GM21825 (cell line): ENCODE results near the gene RAD51AP2.
"Not testable (repeated sequence)": the region's sequence is repeated elsewhere in the genome, so short reads cannot be mapped to it uniquely, and the experiment has no call there.

Experiments
- ATAC-seq: cut with Tn5 transposase; IDR thresholded peaks from one replicate; pipeline ENCODE4 v1.9.1; 2021; ENCODE audit warnings: mild to moderate bottlenecking, moderate library complexity; ENCODE audit not compliant: unreplicated experiment

The RAD51AP2 gene

DNA sequence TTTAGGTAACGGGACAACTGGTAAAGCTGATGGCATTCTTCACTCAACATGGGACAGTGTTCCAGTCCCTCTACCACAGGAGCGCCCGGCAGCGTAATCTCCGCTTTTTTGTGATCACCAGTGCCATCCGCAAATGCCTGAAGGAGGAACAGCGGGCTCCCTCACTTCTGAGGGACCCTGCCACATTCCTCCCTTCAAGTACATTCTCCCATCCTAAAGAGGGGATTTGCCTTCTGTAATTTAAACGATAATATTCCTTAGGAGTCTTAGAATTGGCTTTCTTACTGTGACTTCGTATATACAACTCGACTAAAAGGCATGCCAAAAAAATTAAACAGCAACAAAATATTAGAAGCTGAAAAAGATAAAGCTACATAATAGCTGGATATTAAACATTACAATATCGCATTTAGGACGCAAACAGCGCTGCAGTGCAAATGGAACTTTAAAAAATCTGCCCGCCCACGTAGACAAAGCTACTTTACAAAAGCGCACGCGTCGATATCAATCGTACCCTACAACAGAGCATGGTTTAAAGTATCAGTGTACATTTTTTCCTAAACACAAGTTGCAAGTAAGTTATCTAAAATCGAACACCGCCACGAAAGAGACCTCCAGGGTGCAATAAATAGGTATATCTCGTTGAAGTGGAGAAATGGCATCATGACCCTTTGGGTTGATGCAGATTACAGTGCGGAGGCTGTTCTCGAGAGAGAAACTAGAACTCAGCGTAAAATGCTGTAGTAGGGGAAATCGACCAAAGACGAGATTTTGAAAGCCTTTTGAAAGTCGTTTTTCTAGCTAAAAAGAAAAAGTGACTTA is 20.0 kb upstream of the RAD51AP2 start:
- ATAC-seq = no peak

DNA sequence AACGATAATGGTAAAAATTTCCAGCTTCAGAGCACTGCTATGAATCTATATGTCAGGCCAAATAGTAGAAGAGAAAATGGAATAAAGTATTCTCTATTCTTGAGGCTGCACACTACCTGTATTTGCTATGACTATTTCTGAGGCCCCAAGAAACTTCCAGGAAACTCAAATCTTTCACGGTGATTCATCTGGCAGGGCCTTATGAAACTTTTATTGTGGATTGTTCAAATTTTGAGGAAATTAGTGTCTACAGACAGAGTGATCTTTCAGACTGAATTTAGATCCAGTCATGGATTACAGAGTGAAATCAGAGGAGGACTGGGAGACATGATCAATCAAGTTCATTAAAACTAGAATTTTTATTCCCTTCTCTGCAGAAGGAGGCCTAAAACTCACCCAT is 18.2 kb upstream of the RAD51AP2 start:
- ATAC-seq = no peak

DNA sequence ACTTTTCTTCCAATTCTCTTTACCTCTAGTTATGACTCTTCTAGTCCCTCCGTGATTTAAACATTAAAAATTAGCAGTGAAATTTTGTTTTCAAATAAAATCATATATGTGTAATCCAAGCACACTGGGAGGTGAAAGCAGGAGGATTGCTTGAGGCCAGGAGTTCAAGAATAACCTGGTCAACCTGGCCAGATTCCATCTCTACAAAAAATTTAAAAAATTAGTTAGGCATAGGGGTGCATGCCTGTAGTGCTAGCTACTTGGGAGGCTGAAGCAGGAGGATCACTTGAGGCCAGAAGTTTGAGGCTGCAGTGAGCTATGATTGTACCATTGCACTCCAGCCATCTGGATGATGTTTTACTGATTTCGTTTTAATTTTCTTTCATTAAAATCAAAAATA is 15.3 kb upstream of the RAD51AP2 start:
- ATAC-seq = no peak

DNA sequence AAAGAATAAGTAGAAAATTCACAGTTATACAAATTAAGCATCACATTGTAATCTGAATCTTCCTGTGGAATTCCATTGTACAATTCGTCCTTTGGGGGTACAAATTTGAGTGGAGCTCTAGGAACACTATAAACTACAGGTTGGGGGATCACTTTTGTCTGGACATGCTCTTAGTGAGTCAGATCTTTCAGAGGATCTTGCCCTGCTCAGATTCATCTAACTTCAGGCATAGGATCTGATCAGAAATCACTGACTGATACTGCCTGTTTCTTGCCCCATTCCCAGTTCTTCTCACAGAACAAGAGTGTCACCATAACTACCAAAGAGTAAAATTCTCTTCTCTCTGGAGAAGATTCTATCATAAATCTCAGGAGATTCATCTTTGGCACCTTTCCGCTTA is 11.5 kb upstream of the RAD51AP2 start:
- no peak for ATAC-seq

DNA sequence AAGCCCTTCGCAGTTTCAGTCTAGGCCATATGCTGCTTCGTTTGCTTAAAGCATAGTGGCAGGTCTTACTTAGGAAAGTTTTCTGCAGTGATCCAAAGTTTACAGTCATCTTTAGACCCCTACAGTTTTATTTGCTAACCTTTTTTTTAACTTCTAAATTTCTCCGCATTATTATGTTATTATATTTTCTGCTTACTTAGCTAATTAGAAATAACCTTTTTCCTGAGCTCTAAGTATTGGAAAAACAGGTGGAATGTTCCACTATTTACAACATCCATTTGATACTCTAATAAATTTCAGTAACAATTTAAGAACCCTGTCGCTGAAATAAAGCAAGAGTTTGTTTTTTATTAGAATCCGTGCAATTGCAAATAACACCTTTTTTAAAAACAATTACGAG is 4.1 kb upstream of the RAD51AP2 start:
- no peak for ATAC-seq

DNA sequence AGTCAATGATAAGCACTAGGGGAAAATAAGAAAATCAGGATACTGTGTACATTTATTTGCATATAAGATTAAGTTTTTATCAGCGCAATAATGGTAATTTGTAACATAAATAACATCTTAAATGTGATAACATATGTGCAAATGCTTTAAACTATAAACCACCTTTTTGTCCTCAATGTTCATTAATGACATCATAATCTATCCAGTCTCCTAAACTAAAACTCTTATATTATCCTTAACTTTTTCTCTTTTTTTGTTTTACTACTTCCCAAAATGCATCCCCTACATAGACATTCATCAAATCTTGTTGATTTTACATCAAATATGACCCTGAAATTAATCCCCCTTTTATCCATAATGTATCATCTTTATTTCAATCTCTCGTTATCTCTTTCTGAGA is 3.4 kb upstream of the RAD51AP2 start:
- no peak for ATAC-seq

DNA sequence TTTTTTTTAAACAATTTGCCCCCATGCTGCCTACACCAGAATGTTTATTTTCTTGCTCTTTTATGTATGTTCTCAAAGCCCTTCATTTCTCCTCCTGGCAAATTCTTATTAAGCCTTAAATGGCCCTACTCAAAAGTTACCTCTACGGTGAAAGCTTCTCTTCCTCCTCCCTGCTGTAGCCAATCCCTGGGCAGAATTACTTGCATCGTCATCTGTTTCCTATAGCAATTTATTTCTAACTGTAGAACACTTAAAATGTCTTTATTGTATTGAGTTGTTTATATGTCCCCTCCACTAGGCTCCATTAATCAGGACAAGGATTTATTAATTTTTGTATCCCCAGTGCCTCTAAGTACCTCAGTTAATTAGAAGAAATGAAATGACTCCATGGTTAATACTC is 2.5 kb upstream of the RAD51AP2 start:
- ATAC-seq = no peak

DNA sequence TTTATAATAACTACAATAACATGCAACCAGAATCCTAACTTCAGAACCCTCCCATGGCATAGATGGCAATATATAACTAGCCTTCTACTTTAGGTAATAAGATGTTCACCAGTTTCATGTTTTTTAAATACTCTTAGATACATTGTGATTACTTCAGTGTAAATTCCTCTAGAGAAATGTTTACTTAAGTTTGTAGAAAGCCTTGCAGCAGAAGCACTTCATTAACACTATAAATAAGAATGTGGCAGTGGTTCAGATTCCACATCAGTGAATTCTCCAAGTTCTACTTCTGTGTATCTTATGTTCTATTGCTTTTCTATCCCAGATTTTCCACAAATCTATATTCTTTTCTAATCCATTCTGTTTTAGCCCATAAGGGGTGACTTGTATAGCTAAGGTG is 1.2 kb upstream of the RAD51AP2 start:
- ATAC-seq = no peak

DNA sequence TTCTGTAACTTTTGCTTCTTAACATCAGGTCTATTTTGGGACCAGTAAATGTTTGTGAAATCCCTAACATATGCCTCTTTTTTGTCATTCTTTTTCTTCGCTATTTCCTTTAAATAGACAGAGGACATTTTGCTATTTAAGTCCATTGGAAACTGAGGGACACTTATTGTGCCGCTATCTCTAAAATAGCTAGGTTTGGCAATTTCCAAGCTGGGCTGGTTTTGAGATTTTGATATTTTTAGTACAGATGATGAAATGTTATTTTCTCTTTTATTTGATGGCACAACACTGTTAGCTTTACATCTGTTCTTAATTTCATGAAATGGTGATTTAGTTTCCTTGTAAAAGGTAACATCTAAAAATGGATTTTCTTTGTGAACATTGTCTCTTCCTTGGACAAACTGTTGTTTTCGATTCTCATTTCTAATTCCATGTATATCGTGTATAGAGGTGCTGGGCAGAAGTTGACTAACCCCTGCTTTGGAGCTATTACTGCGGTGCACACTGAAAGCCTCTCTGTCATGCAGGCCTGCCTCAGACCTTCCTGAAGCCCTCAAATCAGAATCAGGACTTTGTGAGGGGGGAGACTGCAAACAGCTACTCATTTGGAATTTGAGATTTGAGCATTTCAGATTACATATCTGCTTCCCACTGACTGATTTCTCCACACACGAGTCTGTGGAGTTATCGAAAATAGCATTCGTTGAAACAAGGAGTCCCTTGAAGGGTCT is 594 bp downstream of the RAD51AP2 start:
- peak; percentile 26 for ATAC-seq

DNA sequence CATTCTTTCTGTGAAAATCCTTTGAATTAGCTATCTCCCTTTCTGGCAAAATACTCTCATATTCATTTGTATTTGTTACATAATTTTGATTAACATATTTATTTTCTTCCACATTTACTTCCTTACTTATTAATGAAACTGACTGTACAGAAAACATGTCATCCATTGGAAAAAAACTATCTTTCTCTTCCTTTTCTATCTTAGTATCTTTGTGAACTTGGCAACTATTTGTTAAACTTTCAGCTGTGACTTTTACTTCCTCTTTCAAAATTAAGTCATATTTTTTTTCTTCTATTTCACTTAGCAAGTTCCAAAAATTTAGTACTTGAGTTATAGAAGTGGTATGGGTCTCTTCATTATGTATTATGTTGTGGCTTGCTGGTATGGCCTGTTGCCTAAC is 2.6 kb downstream of the RAD51AP2 start:
- ATAC-seq = peak; percentile 32

DNA sequence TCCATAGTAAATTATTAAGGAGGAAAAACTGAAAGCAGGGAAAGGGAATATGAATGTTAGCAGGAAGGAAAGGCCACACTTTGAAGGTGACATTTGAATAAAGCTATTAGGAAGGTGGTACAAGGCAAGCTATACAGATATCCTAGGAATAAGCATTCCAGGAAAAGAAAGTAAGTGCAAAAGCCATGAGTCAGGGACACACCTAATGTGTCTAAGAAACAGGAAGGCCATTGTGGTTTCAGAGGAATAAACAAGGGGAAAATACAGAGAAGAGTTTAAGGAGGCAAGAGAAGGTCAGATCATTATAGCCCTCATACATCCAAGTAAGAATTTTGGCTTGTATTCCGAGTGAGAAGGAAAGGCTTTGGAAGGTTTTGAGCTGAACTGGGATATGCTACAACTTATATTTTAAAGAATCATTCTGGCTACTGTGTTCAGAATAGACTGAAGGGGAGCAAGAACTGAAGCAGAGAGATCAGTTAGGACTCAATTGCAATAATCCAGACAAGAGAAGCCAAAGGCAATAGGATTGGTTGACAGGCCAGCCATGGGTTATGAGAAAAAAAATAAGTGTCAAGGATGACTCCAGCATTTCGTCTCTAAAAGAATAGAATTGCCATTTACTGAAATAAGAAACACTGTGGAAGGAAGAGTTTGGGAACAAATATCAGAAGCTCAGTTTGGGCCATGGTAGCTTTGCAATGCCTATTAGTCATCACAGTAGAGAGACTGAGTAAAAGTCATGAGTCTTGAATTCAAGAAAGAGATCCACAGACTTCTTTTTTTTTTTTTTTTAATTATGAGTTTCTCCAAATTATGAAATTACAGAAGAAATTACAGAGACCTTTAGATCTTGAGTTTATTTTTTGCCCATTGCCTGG is 11.3 kb downstream of the RAD51AP2 start:
- no peak for ATAC-seq

DNA sequence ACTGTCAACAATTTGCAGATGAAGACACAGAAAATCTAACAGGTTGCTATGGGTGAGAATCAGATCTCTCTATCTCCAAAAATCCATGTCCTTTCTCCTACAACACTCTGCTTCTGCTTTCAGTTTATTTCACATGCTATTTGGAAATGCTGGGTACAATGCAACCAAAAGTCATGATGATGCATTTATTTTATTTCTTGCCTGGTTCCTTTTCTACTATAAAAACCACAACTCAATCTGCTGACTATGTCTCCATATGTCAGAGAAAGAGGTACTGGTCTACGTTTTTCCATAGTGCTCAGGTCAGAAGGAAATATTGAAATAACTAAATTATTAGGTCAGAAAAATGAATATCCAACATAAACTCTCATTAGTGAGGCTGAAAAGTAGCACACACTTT is 20.5 kb downstream of the RAD51AP2 start:
- ATAC-seq = no peak

DNA sequence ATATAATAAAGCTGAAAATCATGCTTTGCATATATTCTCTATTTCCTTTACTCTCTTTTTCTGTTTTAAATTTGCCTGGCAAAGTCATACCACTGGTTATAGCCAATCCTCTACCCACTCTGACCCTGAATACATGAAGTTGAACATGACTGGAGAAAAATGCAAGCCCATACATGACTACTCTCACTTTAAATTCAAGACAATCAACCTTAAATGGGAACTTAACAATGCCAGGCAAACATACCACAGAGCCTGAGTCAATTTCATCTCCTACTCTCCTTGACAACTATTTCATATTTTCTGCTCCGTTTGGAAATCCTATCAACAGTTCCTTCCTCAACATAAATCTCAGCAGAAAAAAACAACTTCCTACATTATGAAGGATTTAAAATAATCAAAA is 22.6 kb downstream of the RAD51AP2 start:
- ATAC-seq = no peak

DNA sequence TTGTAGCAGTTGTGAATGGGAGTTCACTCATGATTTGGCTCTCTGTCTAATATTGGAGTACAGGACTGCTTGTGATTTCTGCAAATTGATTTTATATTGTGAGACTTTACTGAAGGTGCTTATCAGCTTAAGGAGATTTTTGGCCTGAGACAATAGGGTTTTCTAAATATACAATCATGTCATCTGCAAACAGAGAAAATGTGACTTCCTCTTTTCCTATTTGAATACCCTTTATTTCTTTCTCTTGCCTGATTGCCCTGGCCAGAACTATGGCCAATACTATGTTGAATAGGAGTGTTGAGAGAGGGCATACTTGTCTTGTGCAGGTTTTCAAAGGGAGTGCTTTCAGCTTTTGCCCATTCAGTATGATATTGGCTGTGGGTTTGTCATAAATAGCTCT is 28.1 kb downstream of the RAD51AP2 start:
- ATAC-seq = not testable (repeated sequence)

DNA sequence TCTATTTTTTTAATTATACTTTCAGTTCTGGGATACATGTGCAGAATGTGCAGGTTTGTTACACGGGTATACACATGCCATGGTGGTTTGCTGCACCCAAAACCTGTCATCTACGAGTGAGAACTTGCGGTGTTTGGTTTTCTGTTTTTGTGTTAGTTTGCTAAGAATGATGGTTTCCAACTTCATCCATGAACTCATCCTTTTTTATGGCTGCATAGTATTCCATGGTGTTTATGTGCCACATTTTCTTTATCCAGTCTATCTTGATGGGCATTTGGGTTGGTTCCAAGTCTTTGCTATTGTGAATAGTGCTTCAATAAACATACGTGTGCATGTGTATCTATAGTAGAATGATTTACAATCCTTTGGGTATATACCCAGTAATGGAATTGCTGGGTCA is 29.6 kb downstream of the RAD51AP2 start:
- not testable (repeated sequence) for ATAC-seq

DNA sequence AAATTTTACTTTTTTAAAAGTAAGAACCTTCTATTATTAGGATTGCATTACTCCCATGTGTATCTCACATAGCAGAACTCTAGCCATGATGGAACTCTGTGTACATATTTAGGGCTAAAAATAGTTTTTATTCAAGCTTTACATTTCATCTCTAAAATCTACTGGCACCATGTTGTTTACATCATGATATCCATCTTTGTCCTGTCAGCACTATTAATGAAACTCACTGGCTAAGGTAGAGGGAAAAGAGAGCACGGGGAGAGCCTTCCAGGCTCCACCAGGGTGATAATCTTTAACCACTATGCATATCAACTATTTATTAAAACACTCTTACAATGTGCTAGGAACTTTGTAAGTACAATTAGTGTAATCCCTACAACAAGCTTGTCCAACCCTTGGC is 34.7 kb downstream of the RAD51AP2 start:
- ATAC-seq = no peak

DNA sequence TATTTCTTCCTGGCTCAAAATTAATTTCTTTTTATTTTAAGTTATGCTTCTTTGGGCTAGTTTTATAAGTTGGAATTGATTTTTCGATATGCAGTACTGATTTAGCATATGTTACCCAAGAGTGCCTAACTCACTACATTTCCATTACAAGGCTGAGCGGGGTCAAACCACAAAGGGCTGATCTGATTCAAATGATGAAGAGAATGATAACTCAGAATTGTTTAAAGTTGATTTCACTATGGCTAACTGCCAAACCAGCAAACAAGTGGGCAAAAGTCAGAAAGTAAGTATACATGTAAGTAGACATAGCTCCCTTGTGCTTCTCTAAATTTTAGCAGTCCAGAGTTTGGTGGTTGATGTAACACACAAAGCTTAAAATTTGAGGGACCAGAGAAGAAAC is 35.6 kb downstream of the RAD51AP2 start:
- ATAC-seq = no peak

DNA sequence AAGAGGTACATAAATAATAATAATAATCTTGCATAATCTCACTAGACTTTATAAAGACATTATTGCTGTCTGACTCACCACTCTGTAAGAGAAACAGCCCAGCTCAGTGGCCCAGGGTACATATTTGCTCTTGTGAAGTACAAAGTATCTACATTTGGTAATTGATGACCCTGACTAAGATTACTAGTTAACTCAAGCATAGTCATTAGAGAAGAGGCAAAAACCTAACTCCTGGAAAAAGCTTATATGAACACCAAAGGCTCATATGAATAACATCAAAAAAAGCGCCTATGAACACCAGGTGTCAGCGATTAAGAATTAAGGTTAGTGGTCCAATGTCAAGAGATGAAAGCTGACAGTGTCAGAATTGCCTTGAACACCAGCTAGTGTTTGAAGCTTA is 38.4 kb downstream of the RAD51AP2 start:
- ATAC-seq = no peak

DNA sequence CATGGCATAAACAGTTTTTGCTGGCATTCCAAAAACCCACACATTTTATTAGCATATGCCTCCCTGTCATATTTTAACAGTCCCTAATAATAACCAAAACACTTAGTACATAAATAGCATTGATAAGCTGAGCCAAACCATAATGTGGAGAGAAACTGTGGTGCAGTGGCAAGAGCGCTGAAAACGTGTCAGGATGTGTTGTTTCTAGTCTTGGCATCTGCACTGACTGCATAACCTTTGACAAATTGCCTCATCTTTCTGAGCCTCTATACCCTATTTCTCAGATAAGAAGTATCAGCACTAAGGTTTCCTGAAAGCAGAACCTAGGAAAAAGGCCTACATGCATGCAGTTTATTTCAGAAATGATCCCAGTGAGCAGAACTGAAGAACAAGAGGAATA is 41.4 kb downstream of the RAD51AP2 start:
- ATAC-seq = no peak

DNA sequence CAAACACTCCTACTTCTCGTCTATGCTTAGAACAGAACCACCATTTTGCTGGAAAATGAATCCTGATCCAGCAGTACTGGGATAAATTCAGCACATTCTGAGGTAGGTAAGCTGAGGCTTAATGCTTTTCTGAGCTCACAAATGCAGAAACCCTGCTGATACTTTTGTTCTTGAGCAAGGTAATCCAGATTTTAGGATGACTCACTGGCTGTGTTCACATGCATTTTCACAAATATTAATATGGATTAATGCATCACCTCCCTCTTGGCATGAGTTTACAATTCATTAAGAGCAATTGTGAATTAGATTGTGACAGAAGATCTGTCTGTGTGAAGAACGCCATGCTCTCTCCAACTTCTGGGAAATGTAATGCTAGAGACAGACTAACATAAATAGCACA is 42.2 kb downstream of the RAD51AP2 start:
- ATAC-seq = no peak

DNA sequence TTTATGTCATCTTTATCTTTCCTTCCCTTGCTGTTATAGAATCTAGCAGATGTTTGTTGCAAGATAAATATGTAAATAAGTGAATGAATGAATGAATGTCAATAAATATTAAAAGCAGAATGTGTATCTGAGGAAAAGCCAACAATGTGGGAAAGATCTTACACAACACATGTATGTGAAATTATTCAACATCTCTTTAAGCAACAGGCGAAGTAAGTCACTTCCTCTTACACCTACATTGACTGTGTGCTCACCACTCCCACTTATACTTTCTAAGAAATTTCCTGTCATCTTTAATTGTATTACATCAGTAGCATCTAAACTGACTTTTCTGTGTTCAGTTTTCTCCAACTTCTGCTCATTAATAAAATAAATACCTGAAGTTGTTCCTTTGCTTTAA is 43.0 kb downstream of the RAD51AP2 start:
- ATAC-seq = no peak

DNA sequence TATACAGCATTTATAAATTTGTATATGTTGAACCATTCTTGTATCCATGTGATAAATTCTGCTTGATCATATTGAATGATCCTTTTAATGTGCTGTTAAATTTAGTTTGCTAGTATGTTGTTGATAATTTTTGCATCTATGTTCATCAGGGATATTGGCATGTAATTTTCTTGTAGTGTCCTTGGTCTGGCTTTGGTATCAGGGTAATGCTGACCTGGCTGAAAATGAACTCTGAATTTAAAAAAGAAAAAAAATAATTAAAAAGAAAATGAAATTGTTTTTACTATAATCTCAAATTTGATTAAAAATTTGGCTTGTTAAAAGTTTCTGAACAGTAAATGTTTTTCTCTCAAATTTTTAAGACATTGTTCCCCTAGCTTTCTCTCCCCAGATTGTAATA is 46.3 kb downstream of the RAD51AP2 start:
- no peak for ATAC-seq
